Measurements from ENCODE around the gene PNN. TPM values are rescaled to one million over a fixed set of nuclear protein-coding genes. Genes with fewer than 3 reads are reported as not detected.
"Not testable (repeated sequence)": the region's sequence is repeated elsewhere in the genome, so short reads cannot be mapped to it uniquely, and the experiment has no call there.

Gene PNN
- total RNA-seq, 2 experiments from 2014 or later = 87.8 to 98.3 TPM

- Mint-ChIP-seq H3K36me3 (ENCODE audit: low read depth) (peaks cover 51% of the 10 kb centered on the region), H3K4me3 (no peak overlapping the region), H3K4me1 (peaks cover 28% of the 10 kb centered on the region), H3K27ac (no peak overlapping the region), H3K9me3 (ENCODE audit: low read depth) (no peaks in the 10 kb centered on the region), H3K27me3 (no peaks in the 10 kb centered on the region)
- CTCF ChIA-PET = interaction anchor here (0.5 kb wide), 1 partner anchor 46 kb away, joined by 3 read pairs; no protein-coding TSS in a partner anchor
- DNase-seq (no peak), ATAC-seq (peak; percentile 17)
- intact Hi-C loops (cut with DNase I, micrococcal nuclease) = no loop called here
- POLR2A ChIA-PET = interaction anchor here (0.6 to 2.3 kb wide), 2 partner anchors 11 to 85 kb away, joined by 3 to 12 read pairs; partner anchors contain the start of gene TRAPPC6B
Observed at GRCh38 chr14:39181026-39181692, 6.1 kb downstream of the PNN start.

GRCh38 chr14:39181693-39182047 is 6.6 kb downstream of the PNN start:
- intact Hi-C loops (cut with DNase I, micrococcal nuclease) = no loop called here
- CTCF ChIA-PET = no interaction called here

GRCh38 chr14:39182770-39183684 is 8.0 kb downstream of the PNN start:
- Mint-ChIP-seq H3K27me3 (no peaks in the 10 kb centered on the region), H3K9me3 (ENCODE audit: low read depth) (no peaks in the 10 kb centered on the region), H3K4me3 (no peak overlapping the region), H3K4me1 (peaks cover 22% of the 10 kb centered on the region), H3K36me3 (ENCODE audit: low read depth) (peaks cover 42% of the 10 kb centered on the region), H3K27ac (peak overlapping the region; percentile 8)
- ChIA-PET POLR2A (interaction anchor here (2.3 kb wide), 1 partner anchor 13 kb away, joined by 12 read pairs; the partner anchor contains the start of gene TRAPPC6B), CTCF (no interaction called here)
- intact Hi-C loops (cut with DNase I, micrococcal nuclease) = no loop called here
- DNase-seq (no peak), ATAC-seq (no peak)

More at GRCh38 chr14:39181693-39182047, 6.6 kb downstream of the PNN start:
- POLR2A ChIA-PET = interaction anchor here (2.3 kb wide), 1 partner anchor 11 kb away, joined by 12 read pairs; the partner anchor contains the start of gene TRAPPC6B
- H3K4me3 Mint-ChIP-seq = no peak overlapping the region
- H3K27me3 Mint-ChIP-seq = no peaks in the 10 kb centered on the region
- H3K9me3 Mint-ChIP-seq (ENCODE audit: low read depth) = no peaks in the 10 kb centered on the region
- DNase-seq (no peak), ATAC-seq (no peak)
- peaks cover 26% of the 10 kb centered on the region for H3K4me1 Mint-ChIP-seq
- H3K27ac Mint-ChIP-seq = no peak overlapping the region
- H3K36me3 Mint-ChIP-seq (ENCODE audit: low read depth) = peaks cover 50% of the 10 kb centered on the region

- intact Hi-C loops (cut with DNase I, micrococcal nuclease); H3K27ac Mint-ChIP-seq; H3K9me3 Mint-ChIP-seq (ENCODE audit: low read depth); ATAC-seq; CTCF ChIA-PET; H3K27me3 Mint-ChIP-seq; H3K4me3 Mint-ChIP-seq; DNase-seq: not testable (repeated sequence)
- H3K36me3 Mint-ChIP-seq (ENCODE audit: low read depth) = peaks cover 37% of the 10 kb centered on the region
- POLR2A ChIA-PET = interaction anchor here (0.6 to 0.8 kb wide), 2 partner anchors 18 to 137 kb away, joined by 3 read pairs; no protein-coding TSS in a partner anchor
- peaks cover 23% of the 10 kb centered on the region for H3K4me1 Mint-ChIP-seq
Observed at GRCh38 chr14:39183685-39184003, 8.6 kb downstream of the PNN start.

GRCh38 chr14:39184628-39185255 is 9.7 kb downstream of the PNN start:
- intact Hi-C loops (cut with DNase I, micrococcal nuclease) = no loop called here
- peaks cover 27% of the 10 kb centered on the region for H3K36me3 Mint-ChIP-seq (ENCODE audit: low read depth)
- H3K9me3 Mint-ChIP-seq (ENCODE audit: low read depth) = no peaks in the 10 kb centered on the region
- ATAC-seq = no peak
- DNase-seq = no peak
- H3K27me3 Mint-ChIP-seq = no peaks in the 10 kb centered on the region
- ChIA-PET CTCF (interaction anchor here (0.6 to 1.1 kb wide), 5 partner anchors 9 to 243 kb away, joined by 3 to 5 read pairs (median 3); no protein-coding TSS in a partner anchor), POLR2A (interaction anchor here (0.6 to 1.9 kb wide), 6 partner anchors 15 to 247 kb away, joined by 3 to 13 read pairs (median 4); partner anchors contain the start of genes FBXO33 and TRAPPC6B)
- H3K4me3 Mint-ChIP-seq = no peak overlapping the region
- no peak overlapping the region for H3K27ac Mint-ChIP-seq
- peaks cover 14% of the 10 kb centered on the region for H3K4me1 Mint-ChIP-seq

GRCh38 chr14:39185256-39186049 is 10.4 kb downstream of the PNN start:
- H3K27ac Mint-ChIP-seq = no peak overlapping the region
- H3K27me3 Mint-ChIP-seq = no peaks in the 10 kb centered on the region
- intact Hi-C loops (cut with DNase I, micrococcal nuclease) = no loop called here
- no peak for ATAC-seq
- H3K4me3 Mint-ChIP-seq = no peak overlapping the region
- peaks cover 25% of the 10 kb centered on the region for H3K36me3 Mint-ChIP-seq (ENCODE audit: low read depth)
- peaks cover 12% of the 10 kb centered on the region for H3K4me1 Mint-ChIP-seq
- POLR2A ChIA-PET = interaction anchor here (0.6 to 1.9 kb wide), 6 partner anchors 15 to 45 kb away, joined by 3 to 13 read pairs (median 4); partner anchors contain the start of gene TRAPPC6B
- no peak for DNase-seq
- H3K9me3 Mint-ChIP-seq (ENCODE audit: low read depth) = no peaks in the 10 kb centered on the region
- CTCF ChIA-PET = interaction anchor here (0.6 to 1.1 kb wide), 7 partner anchors 8 to 242 kb away, joined by 3 to 5 read pairs (median 3); partner anchors contain the start of gene TRAPPC6B

- POLR2A ChIA-PET = no interaction called here
- no peak overlapping the region for H3K27ac Mint-ChIP-seq
- H3K4me1 Mint-ChIP-seq = peaks cover 12% of the 10 kb centered on the region
- CTCF ChIA-PET = no interaction called here
- H3K4me3 Mint-ChIP-seq = no peak overlapping the region
- no peak for ATAC-seq
- no peaks in the 10 kb centered on the region for H3K27me3 Mint-ChIP-seq
- DNase-seq = no peak
- H3K9me3 Mint-ChIP-seq (ENCODE audit: low read depth) = no peaks in the 10 kb centered on the region
- intact Hi-C loops (cut with DNase I, micrococcal nuclease) = no loop called here
- peaks cover 25% of the 10 kb centered on the region for H3K36me3 Mint-ChIP-seq (ENCODE audit: low read depth)
Observed at GRCh38 chr14:39186941-39187525, 12.0 kb downstream of the PNN start.

GRCh38 chr14:39203659-39204606 is 28.9 kb downstream of the PNN start:
- POLR2A ChIA-PET = no interaction called here
- intact Hi-C loops (cut with DNase I, micrococcal nuclease) = no loop called here
- CTCF ChIA-PET = interaction anchor here (0.6 to 1.0 kb wide), 3 partner anchors 10 to 288 kb away, joined by 3 to 4 read pairs (median 3); no protein-coding TSS in a partner anchor

GRCh38 chr14:39207430-39207829 is 32.4 kb downstream of the PNN start:
- H3K27ac Mint-ChIP-seq = peak overlapping the region; percentile 47
- CTCF ChIA-PET; intact Hi-C loops (cut with DNase I, micrococcal nuclease); ATAC-seq; H3K36me3 Mint-ChIP-seq (ENCODE audit: low read depth); DNase-seq; H3K9me3 Mint-ChIP-seq (ENCODE audit: low read depth); H3K4me3 Mint-ChIP-seq; H3K27me3 Mint-ChIP-seq: not testable (repeated sequence)
- peaks cover 19% of the 10 kb centered on the region for H3K4me1 Mint-ChIP-seq
- POLR2A ChIA-PET = interaction anchor here (1.2 kb wide), 1 partner anchor 15 kb away, joined by 5 read pairs; no protein-coding TSS in a partner anchor

More at GRCh38 chr14:39203659-39204606, 28.9 kb downstream of the PNN start:
- H3K27me3 Mint-ChIP-seq = no peaks in the 10 kb centered on the region
- ATAC-seq (no peak), DNase-seq (no peak)
- H3K4me3 Mint-ChIP-seq = no peak overlapping the region
- H3K9me3 Mint-ChIP-seq (ENCODE audit: low read depth) = peaks cover 3% of the 10 kb centered on the region
- no peak overlapping the region for H3K27ac Mint-ChIP-seq
- peaks cover 19% of the 10 kb centered on the region for H3K4me1 Mint-ChIP-seq
- H3K36me3 Mint-ChIP-seq (ENCODE audit: low read depth) = no peaks in the 10 kb centered on the region
